D721Med (cell line): ENCODE data around the gene ICAM5.

Source experiments
- DNase-seq: peaks from one replicate; pipeline ENCODE4 v3.0.0; 2011; ENCODE audit warnings: low spot score; ENCODE audit not compliant: insufficient read length
- FAIRE-seq: peaks from 2 replicates; lab custom pipeline; 2011; peaks lifted over from hg19 to GRCh38; lab: Jason Lieb, UNC
- CTCF ChIP-seq: IDR thresholded peaks from 2 replicates; pipeline ENCODE4 v1.5.1; 2012; ENCODE audit warnings: mild to moderate bottlenecking, control low read depth; ENCODE audit not compliant: insufficient read depth; ENCODE audit errors: missing control alignments

Gene ICAM5

GRCh38 chr19:10306327-10306726 is 16.6 kb downstream of the ICAM5 start:
- DNase-seq (no peak), FAIRE-seq (no peak)
- TF ChIP-seq CTCF: no peak

GRCh38 chr19:10309423-10309822 is 19.7 kb downstream of the ICAM5 start, which contains the start of gene ZGLP1:
TSS of gene ZGLP1 (minus strand) at chr19:10309815.
- no peak for FAIRE-seq
- TF ChIP-seq CTCF: no peak
- DNase-seq: no peak

- no peak for TF ChIP-seq CTCF
- peak; percentile 92 for DNase-seq
- no peak for FAIRE-seq
Measured at GRCh38 chr19:10315335-10316214, 25.8 kb downstream of the ICAM5 start, which contains the start of gene FDX2. TSS of gene FDX2 (minus strand) at chr19:10316015. CDS start at chr19:10315996, 19 bp downstream.

GRCh38 chr19:10316229-10317044 is 26.7 kb downstream of the ICAM5 start:
- FAIRE-seq: no peak
- TF ChIP-seq CTCF: no peak
- DNase-seq: no peak

- no peak for TF ChIP-seq CTCF
- FAIRE-seq (no peak), DNase-seq (no peak)
Measured at GRCh38 chr19:10317045-10317856, 27.5 kb downstream of the ICAM5 start.

GRCh38 chr19:10317857-10318462 is 28.2 kb downstream of the ICAM5 start:
- TF ChIP-seq CTCF: no peak
- FAIRE-seq: no peak
- no peak for DNase-seq
